Fibroblast of gingiva (primary cell): ENCODE measurements around the gene KIFAP3.
A peak's percentile ranks its signal among the peaks of the same experiment; 100 is the strongest.
"Not testable (repeated sequence)": the region's sequence is repeated elsewhere in the genome, so short reads cannot be mapped to it uniquely, and the experiment has no call there.

Source experiments
- DNase-seq: peaks from one replicate; pipeline ENCODE4 v3.0.0-alpha.2; 2011; ENCODE audit warnings: low read depth

The KIFAP3 gene

GRCh38 chr1:169886931-169887330 lies 187.6 kb downstream of the KIFAP3 start:
- no peak for DNase-seq

- DNase-seq = no peak
Observed at GRCh38 chr1:169886422-169886821, 188.1 kb downstream of the KIFAP3 start.

- no peak for DNase-seq
Observed at GRCh38 chr1:169885207-169885606, 189.3 kb downstream of the KIFAP3 start.

GRCh38 chr1:169884634-169885033 lies 189.9 kb downstream of the KIFAP3 start:
- DNase-seq = no peak

- DNase-seq = no peak
Observed at GRCh38 chr1:169882039-169882511, 192.4 kb downstream of the KIFAP3 start.

- DNase-seq = no peak
Observed at GRCh38 chr1:169879034-169879840, 195.3 kb downstream of the KIFAP3 start.

GRCh38 chr1:169878498-169878897 lies 196.0 kb downstream of the KIFAP3 start:
- DNase-seq = no peak

GRCh38 chr1:169877800-169878491 lies 196.5 kb downstream of the KIFAP3 start:
- DNase-seq = peak; percentile 24

GRCh38 chr1:169874229-169874628 lies 200.3 kb downstream of the KIFAP3 start:
- peak; percentile 38 for DNase-seq

GRCh38 chr1:169873582-169874199 lies 200.8 kb downstream of the KIFAP3 start:
- DNase-seq = no peak

- no peak for DNase-seq
Observed at GRCh38 chr1:169872906-169873305, 201.6 kb downstream of the KIFAP3 start.

GRCh38 chr1:169871988-169872387 lies 202.5 kb downstream of the KIFAP3 start:
- DNase-seq = not testable (repeated sequence)
